Head of caudate nucleus (tissue), 42 donors: ENCODE results near the gene PTPRG.

Experiments used
- DNase-seq, 42 donors: peaks; one replicate each; pipeline versions ENCODE4 v3.0.0 to v3.0.0-alpha.2; 2020 to 2021; ENCODE audit warnings: mixed read lengths in 7 of 42
- intact Hi-C: fragments of 100-400 bp; cut with DNase I; formaldehyde crosslinking; loops from one replicate; pipeline ENCODE4 v1.15.0; 2022

Gene PTPRG

DNA sequence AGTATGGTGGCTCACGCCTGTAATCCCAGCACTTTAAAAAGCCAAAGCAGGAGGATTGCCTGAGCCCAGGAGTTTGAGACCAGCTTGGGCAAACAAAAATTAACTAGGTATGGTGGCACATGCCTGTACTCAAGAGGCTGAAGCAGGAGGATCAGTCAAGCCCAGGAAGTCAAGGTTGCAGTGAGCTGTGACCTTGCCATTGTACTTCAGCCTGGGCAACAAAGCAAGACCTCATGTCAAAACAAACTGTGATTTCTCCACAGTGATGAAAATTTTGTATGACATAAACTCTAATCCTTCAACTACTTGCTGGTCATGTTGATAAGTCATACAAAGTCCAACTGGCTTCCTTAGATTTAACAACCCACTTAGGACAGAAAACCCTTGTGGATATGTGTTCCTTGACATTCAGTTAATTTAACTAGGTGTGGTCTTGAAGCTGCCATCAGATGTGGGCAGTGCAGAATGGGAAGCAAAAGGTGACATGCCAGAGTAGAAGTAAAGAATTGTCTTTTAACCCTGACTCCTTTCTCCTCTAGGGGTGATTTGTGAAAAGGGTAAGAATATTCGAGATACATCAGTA, 263.3 kb downstream of the PTPRG start:
- intact Hi-C loops, result no loop called here
- no peak for DNase-seq

DNA sequence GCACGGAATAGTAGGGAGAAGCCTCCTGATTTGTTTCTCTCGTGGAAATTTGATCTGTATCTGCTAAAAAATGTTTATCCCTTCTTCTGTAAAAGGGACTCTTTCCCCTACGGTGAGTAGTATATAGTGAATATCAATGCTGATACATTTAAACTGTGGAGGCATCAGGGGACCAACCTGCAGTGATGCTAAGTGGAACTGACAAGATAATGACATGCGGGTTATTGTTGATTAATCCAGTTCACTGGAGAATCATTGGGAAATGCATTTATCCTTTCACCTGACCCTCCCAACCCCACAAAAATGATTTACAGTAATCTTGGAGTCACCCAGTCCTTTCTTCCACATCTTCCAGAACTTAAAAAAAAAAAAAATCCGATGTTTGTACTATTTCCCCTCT, 264.8 kb downstream of the PTPRG start:
- intact Hi-C loops, result no loop called here
- no peak for DNase-seq

DNA sequence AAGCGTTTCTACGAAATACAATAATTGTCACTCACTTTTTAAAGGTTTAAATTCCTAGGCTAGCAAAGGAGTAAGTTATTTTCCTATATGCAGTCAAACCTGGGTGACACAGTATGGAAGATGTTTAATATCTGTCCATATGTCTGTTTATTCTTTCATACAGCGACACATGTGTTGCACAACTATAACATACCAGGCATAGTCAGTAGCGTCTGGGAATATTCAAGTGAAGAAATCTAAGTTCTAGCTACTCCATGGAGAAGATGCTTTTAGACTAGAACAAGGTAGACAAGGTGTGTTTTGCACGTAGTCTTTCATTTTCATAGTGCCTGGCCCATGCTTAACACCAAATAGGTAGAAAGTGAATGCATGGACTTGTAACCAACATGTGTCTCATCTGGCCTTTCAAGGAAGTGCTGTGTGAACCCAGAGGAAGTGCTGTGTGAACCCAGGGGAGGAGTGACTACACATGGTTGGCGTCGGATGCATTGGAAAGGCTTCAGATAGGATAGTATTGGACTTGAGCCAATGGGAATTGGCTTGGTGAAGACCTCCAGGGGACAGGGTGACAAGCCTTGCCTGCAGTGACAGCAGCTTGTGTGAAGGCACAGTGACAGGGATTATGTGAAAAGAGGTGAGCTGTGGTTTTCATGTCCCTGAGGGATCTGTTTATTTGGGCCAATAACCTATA, 267.0 kb downstream of the PTPRG start:
- DNase-seq, result no peak
- intact Hi-C loops, result no loop called here

DNA sequence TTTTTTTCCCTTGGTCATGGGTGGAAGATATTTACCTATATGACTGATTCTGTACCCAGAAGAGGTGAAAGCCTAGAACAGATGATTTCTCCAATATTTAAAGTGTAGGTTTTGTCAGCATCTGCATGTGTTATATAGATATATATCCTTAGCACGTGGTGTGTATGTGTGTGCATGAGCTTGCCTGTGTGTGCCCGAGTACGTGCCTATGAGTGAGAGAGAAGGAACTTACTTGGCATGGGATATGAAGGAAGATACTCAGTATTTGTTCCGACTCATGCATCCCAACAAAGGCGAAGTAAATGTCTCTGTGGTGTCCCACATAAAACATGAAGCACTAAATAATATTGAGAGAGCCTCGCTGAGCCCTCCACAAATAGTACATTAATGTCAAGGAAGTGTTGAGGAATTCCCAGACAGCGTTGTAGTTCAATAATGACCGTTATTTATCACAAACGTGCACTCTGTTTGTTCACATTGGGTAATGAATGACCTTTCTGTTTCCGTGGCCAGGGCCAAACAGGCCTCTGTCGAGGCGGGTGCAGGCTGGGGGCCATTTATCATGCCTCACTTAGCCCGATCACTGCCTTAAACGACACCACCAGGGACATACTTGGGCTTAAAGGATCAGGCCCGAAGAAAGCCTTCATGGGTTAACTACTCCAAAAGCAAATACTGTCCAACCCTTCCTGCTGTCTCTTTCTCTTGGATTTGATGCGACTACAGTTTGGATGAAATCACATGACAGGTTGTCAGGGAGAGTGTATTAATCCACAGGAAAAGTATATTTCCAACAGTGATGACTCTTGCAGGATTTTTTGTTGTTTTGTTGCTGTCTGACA, 267.7 kb downstream of the PTPRG start:
- intact Hi-C loops, result no loop called here
- DNase-seq, result peak in 4 of 42 donors; percentile 6 to 34 (median 14)

DNA sequence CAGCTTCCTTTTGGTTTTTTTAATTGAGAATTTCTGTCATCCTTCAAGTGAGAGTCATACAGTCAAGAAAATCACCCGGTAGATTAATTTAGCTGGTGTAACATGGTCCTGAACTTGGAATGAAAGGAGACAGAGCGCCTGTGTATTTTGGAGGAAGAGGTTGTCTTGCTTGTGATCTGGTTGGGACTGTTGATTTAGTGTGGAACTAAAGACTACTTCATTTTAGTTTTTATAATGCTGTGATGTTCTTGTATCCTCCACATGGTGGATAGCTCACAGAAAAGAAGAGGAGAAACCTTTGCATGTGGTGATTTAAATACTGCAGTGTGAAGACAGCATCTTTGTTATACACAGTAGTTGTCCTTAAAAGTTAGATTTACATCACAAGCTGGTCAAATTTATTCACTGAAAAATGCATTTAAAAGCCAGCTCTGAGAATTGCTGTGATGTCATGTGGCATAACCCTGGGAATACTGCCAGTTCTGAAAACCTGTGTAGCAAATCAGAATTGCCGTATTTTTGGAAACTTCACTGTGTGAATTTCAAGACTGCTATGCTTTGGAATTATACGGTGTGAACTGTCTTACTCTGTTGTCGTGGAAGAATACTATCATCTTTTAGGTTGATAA, 268.5 kb downstream of the PTPRG start:
- intact Hi-C loops, result no loop called here
- peak in 3 of 42 donors; percentile 23 to 42 (median 25) for DNase-seq

- DNase-seq, result no peak
- intact Hi-C loops, result no loop called here
Measured at GRCh38 chr3:61831973-61832372, 270.6 kb downstream of the PTPRG start.

DNA sequence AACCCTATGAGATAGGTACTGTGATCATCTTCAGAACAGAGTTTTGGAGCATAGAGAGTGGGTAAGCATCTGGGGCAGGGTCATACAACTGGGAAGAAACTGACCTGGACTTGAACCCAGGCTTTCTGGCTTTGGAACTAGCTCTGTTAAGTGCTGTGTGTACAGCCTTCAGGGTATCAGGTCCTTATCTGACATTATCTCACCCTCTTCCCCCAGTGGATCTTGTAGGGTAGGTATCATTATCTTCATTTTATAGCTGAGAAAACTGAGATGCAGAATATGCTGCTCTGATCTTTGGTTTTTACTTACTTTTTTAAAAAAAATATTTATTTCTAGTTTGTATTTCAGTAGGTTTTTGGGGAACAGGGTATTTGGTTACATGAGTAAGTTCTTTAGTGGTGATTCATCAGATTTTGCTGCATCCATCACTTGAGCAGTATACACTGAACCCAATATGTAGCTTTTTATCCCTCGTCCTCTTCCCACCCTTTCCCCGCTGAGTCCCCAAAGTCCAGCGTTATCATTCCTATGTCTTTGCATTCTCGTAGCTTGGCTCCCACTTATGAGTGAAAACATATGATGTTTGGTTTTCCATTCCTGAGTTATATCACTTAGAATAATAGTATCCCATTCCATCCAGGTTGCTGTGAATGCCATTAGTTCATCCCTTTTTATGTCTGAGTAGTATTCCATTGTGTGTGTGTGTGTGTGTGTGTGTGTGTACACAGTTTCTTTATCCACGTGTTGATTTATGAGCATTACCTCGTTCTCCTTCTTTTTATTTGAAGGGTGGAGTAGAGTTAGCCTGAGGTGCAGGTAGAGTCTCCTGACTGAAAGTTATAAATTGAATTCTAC, 271.2 kb downstream of the PTPRG start:
- DNase-seq, result no peak
- intact Hi-C loops, result no loop called here

- intact Hi-C loops, result no loop called here
- no peak for DNase-seq
Measured at GRCh38 chr3:61839256-61839655, 277.9 kb downstream of the PTPRG start.

GRCh38 chr3:61841111-61841845, 279.9 kb downstream of the PTPRG start:
- DNase-seq, result no peak
- intact Hi-C loops, result no loop called here

DNA sequence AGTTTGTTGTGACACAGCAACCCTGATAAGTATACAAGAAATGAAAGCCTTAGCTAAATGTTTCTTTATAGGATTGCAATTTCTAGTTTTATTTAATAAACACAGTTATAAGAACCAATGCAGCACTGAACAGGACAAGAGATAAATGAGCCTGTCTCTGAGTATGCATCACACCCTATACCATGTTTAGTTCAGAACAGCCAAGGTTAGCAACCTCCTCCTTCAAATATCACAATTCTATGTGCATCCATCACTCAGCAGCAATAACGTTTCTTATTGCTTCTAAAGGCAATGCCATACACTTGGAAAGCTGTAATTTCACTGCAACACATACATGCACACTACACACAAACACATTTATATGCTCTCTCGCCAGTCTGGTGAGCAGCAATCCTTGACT, 280.6 kb downstream of the PTPRG start:
- intact Hi-C loops, result no loop called here
- DNase-seq, result no peak

DNA sequence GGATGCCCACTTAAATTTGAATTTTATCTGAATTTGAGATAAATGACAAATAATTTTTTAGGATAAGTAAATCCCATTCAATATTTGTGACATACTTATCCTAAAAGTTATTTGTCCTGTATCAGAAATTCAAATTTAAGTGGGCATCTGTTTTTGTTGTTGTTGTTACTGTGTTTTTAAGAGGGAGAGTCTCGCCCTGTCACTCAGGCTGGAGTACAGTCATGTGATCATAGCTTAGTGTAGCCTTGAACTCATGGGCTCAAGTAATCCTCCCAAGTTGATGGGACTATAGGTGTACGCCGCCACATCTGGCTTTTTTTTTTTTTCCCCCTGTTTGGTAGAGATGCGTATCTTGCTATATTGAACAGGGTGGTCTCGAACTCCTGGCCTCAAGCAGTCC, 283.0 kb downstream of the PTPRG start:
- DNase-seq, result no peak
- intact Hi-C loops, result no loop called here

DNA sequence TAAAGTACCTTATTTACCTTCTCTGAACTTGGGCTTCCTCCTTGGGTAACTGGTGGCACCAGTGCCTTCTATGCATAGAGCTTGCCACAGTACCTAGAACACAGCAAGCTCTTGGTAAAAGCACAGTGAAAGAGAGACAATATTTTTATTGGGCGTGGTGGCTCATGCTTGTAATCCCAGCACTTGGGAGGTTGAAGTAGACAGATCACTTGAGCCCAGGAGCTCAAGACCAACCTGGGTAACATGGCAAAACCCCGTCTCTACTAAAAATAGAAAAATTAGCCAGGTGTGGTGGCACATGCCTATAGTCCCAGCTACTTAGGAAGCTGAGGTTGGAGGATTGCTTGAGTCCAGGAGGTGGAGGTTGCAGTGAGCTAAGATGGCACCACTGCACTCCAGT, 285.1 kb downstream of the PTPRG start:
- intact Hi-C loops, result no loop called here
- no peak for DNase-seq

DNA sequence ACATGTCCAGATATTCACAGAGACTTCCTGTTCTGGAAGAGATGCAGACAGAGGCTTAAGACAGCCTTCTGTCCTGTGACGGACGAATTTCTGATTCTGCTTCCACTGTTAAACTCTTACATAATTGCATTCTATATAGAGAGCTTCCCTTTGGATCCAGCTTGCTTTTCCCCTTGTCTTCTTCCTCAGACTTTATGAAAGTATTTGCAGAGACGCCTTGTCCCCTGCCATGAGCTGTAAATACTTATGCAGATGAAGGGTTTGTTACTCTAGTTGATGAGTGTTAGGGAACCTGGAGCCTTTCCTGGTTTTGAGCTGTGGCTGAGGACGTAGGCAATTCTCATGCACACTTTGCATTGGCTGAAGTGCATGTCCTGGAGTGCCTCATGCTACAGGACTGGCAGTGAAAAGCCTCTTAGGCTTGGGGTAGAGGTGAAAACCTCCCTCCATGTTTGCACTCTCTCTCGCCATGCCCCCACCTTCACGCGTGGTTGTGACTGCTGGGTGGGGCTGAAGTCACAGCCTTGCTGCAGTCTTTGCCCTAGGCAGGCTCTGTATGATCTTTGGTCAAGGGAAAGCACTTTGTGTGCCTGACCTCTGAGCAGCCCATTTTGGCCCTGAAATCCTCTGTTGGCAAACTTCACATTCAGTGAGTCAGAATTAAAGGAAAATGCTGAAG, 286.6 kb downstream of the PTPRG start:
- intact Hi-C loops, result no loop called here

DNA sequence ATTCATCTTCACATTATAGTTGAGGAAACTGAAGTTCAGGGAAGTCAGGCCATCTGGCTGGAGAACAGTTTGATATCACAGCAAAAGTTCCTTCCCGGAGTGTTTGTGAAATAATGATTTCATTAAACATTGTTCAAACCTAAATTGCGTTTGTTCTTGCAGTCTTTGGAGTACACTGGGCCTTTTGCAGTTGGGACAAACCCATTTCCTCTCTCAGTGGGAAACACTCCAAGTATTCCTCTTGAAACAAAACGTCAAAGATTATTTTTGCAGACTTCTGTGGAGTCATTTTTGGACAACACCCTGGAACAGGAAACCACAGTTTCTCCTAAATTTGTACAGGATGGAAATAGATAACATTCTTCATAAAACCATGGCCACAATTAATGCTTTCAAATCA, 287.5 kb downstream of the PTPRG start:
- intact Hi-C loops, result no loop called here
- no peak for DNase-seq

More for the DNA sequence above, 286.6 kb downstream of the PTPRG start:
- DNase-seq, result peak in 1 of 42 donors; percentile 50

DNA sequence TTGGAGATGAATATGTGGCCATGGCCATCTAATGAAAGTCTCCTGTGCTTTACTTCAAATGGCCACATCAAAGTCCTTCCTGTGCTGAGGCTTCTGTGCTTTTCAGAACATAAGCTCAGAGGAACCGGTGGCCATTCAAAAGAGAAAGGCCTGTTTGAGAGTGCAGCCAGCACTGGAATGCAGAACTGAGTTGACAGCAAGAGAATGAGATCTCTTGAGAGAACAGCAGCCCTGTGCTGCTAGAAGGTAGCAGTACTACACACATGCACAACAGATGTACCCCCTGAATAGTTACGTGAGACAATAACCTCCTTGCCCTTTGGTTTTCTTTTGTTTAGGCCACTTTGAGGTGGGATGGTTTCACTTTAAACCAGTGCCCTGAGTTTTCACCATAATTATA, 292.5 kb downstream of the PTPRG start:
- intact Hi-C loops, result no loop called here
- DNase-seq, result no peak

DNA sequence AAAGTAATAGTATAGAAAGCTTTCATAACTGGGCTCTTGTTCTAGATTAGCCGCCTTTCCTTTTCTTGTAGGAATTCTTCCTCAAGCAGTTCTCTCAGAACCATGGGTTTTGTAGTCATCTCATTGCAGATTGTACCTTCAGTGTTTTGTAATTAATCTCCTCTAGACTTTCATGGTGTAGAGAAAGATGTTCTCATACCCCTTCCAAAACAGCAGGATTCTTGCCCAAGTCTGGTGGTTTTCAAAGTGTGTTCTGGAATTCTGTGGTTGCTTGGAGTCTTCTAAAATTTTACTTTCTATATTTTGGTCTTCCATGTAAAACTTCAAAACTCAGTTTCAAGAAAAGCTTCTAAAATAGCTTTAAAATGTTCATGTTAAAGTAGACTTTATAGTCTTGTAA, 293.8 kb downstream of the PTPRG start:
- DNase-seq, result no peak
- intact Hi-C loops, result no loop called here

GRCh38 chr3:61857297-61857696, 295.9 kb downstream of the PTPRG start:
- no peak for DNase-seq
- intact Hi-C loops, result no loop called here

- intact Hi-C loops, result no loop called here
- no peak for DNase-seq
Measured at GRCh38 chr3:61858054-61858453, 296.7 kb downstream of the PTPRG start.
